B cell (primary cell): ENCODE results near the gene SMAD9. TPM values are rescaled to one million over a fixed set of nuclear protein-coding genes. Genes with fewer than 3 reads are reported as not detected.

ENCODE experiments used
- ATAC-seq: fragments of 200-7000 bp; cut with Tn5 transposase; one replicate; pipeline ENCODE4 v1.10.0; 2021; ENCODE audit warnings: low read depth, mild to moderate bottlenecking, moderate number of reproducible peaks, moderate library complexity
- CTCF ChIA-PET: fragments of 350-600 bp; sonication (Branson Sonifier 250); formaldehyde crosslinking; loops from one replicate; lab custom pipeline; 2021; ENCODE audit warnings: antibody characterized with exemption, inconsistent platforms; lab: Charles Lee
- POLR2A ChIA-PET: fragments of 350-600 bp; sonication (Branson Sonifier 250); formaldehyde crosslinking; loops from one replicate; lab custom pipeline; 2021; ENCODE audit warnings: antibody characterized with exemption; lab: Charles Lee
- DNase-seq: peaks from one replicate; pipeline ENCODE4 v3.0.0; 2013
- H2AFZ ChIP-seq: 2 replicates; pipeline ENCODE4 v1.6.1; 2012; ENCODE audit warnings: mild to moderate bottlenecking, low read depth, low read length; ENCODE audit not compliant: insufficient read depth, poor library complexity, severe bottlenecking
- H3K27ac ChIP-seq, 2 donors: 1 replicate in 1 of 2; 2 replicates in 1 of 2; pipeline ENCODE4 v1.5.1; 2012 to 2013; ENCODE audit warnings: low read length in 2 of 2, mild to moderate bottlenecking in 2 of 2, moderate library complexity in 1 of 2
- H3K27me3 ChIP-seq, 4 experiments: fragments of 200-600 bp in 1 of 4; sonication (generic) in 1 of 4; replicated peaks in 1 of 4; 1 replicate in 2 of 4; 2 replicates in 2 of 4; pipeline versions ENCODE4 v1.6.1 to v1.7.0; 2013 to 2016; ENCODE audit warnings: low read length in 3 of 4, mild to moderate bottlenecking in 2 of 4, mixed read lengths in 1 of 4, moderate library complexity in 1 of 4; ENCODE audit not compliant: insufficient read depth in 4 of 4, control insufficient read depth in 3 of 4; ENCODE audit errors: control extremely low read depth in 1 of 4
- H3K36me3 ChIP-seq, 2 experiments: replicated peaks in 1 of 2; 1 replicate in 1 of 2; 2 replicates in 1 of 2; pipeline versions ENCODE4 v1.6.1 to v1.7.1; 2013; ENCODE audit warnings: low read length in 1 of 2; ENCODE audit not compliant: insufficient read depth in 2 of 2, control insufficient read depth in 1 of 2; ENCODE audit errors: control extremely low read depth in 1 of 2, extremely low read depth in 1 of 2
- H3K4me1 ChIP-seq, 2 donors: fragments of 200-600 bp in 1 of 2; sonication (generic) in 1 of 2; 1 replicate in 1 of 2; 2 replicates in 1 of 2; pipeline versions ENCODE4 v1.5.1 to v1.6.1; 2013 to 2017; ENCODE audit warnings: low read length in 2 of 2; ENCODE audit not compliant: control insufficient read depth in 2 of 2, insufficient read depth in 2 of 2
- H3K4me2 ChIP-seq: replicated peaks from 2 replicates; pipeline ENCODE3; 2012; ENCODE audit warnings: mild to moderate bottlenecking, low read depth, low read length; ENCODE audit not compliant: poor library complexity, severe bottlenecking
- H3K4me3 ChIP-seq, 5 experiments: fragments of 200-600 bp in 1 of 5; sonication (generic) in 1 of 5; 1 replicate in 3 of 5; 2 replicates in 2 of 5; pipeline versions ENCODE4 v1.5.1 to v1.7.0; 2011 to 2016; ENCODE audit warnings: low read length in 4 of 5, mild to moderate bottlenecking in 4 of 5, low read depth in 2 of 5, control low read depth in 1 of 5, moderate library complexity in 1 of 5; ENCODE audit not compliant: insufficient read depth in 1 of 5; ENCODE audit errors: control extremely low read depth in 1 of 5, extremely low read depth in 1 of 5
- H3K79me2 ChIP-seq: fragments of 200-600 bp; sonication (generic); one replicate; pipeline ENCODE4 v1.6.0; 2016; ENCODE audit warnings: low read length; ENCODE audit not compliant: control insufficient read depth, insufficient read depth
- H3K9ac ChIP-seq: fragments of 200-600 bp; sonication (generic); 2 replicates; pipeline ENCODE4 v1.6.1; 2017; ENCODE audit warnings: mild to moderate bottlenecking, low read length, moderate library complexity
- H3K9me3 ChIP-seq, 3 donors: one replicate each; pipeline versions ENCODE4 v1.6.1 to v1.7.1; 2013; ENCODE audit warnings: low read length in 2 of 3; ENCODE audit not compliant: control insufficient read depth in 2 of 3, insufficient read depth in 1 of 3; ENCODE audit errors: control extremely low read depth in 1 of 3
- H4K20me1 ChIP-seq: 2 replicates; pipeline ENCODE4 v1.6.0; 2012; ENCODE audit warnings: mild to moderate bottlenecking, low read length; ENCODE audit not compliant: insufficient read depth, control insufficient read depth, poor library complexity, severe bottlenecking
- H3K27ac Mint-ChIP-seq: one replicate; pipeline ENCODE4 v1.8.0; 2021; ENCODE audit warnings: mixed read lengths
- H3K27me3 Mint-ChIP-seq: one replicate; pipeline ENCODE4 v1.8.0; 2021; ENCODE audit warnings: mixed read lengths
- H3K4me1 Mint-ChIP-seq: one replicate; pipeline ENCODE4 v1.8.0; 2021; ENCODE audit warnings: mixed read lengths
- H3K4me3 Mint-ChIP-seq: one replicate; pipeline ENCODE4 v1.8.0; 2021; ENCODE audit warnings: mixed read lengths
- H3K9me3 Mint-ChIP-seq: one replicate; pipeline ENCODE4 v1.8.0; 2022; ENCODE audit warnings: mixed read lengths; ENCODE audit not compliant: insufficient read depth
- CTCF ChIP-seq: fragments of 200-600 bp; IDR thresholded peaks from one replicate; pipeline ENCODE4 v1.8.0; 2022; ENCODE audit warnings: antibody characterized with exemption, mild to moderate bottlenecking
- EZH2 ChIP-seq: IDR thresholded peaks from 2 replicates; pipeline ENCODE4 v1.6.1; 2012; ENCODE audit warnings: borderline replicate concordance, low read depth, mild to moderate bottlenecking, moderate library complexity, low read length; ENCODE audit not compliant: insufficient read depth, poor library complexity, severe bottlenecking
- WGBS: methylation state at CpG from one replicate; pipeline ENCODE4 v1.1.5; 2013; ENCODE audit warnings: missing lambda C conversion rate; ENCODE audit not compliant: insufficient coverage; 5-methylcytosine and 5-hydroxymethylcytosine counted together
- intact Hi-C: fragments of 100-400 bp; cut with micrococcal nuclease; formaldehyde crosslinking; loops from one replicate; pipeline ENCODE4 v1.10.0; 2022
- polyA plus RNA-seq: library from polyadenylated mRNA; depleted of rRNA; stranded (reverse); fragments of >200 nt; gene quantifications from 2 replicates; pipeline ENCODE4 v1.2.3, GENCODE V29; 2012
- total RNA-seq, 2 donors: library from RNA; stranded (reverse); fragments of 120-200 nt in 1 of 2; gene quantifications; 1 replicate in 1 of 2; 2 replicates in 1 of 2; pipeline versions ENCODE4 v1.2.3 to v1.2.4, GENCODE V29; 2013 to 2022

SMAD9 gene
- total and polyA plus RNA-seq, 2 donors (not counting 1 experiment from before 2014, with no cell fraction given): not detected

- Histone ChIP-seq H3K4me1 (peaks cover 5 to 6% of the 10 kb centered on the region in 2 donors), H4K20me1 (no peaks in the 10 kb centered on the region), H3K9ac (no peak overlapping the region), H3K4me2 (peak overlapping the region; percentile 70), H3K79me2 (no peaks in the 10 kb centered on the region), H3K27me3 (peaks cover 0 to 36% (median 24%) of the 10 kb centered on the region in 4 experiments), H3K9me3 (no peaks in the 10 kb centered on the region), H2AFZ (no peak overlapping the region), H3K27ac (no peak overlapping the region), H3K36me3 (no peaks in the 10 kb centered on the region), H3K4me3 (peak overlapping the region in 2 of 5 experiments; percentile 14 to 28)
- H3K4me3 Mint-ChIP-seq: peak overlapping the region; percentile 46
- intact Hi-C loops: no loop called here
- no peak for TF ChIP-seq CTCF
- no peak for TF ChIP-seq EZH2
- no peaks in the 10 kb centered on the region for H3K9me3 Mint-ChIP-seq
- ChIA-PET CTCF (no interaction called here), POLR2A (no interaction called here)
- no peak overlapping the region for H3K27ac Mint-ChIP-seq
- peaks cover 13% of the 10 kb centered on the region for H3K4me1 Mint-ChIP-seq
- H3K27me3 Mint-ChIP-seq: peaks cover 70% of the 10 kb centered on the region
- peak; percentile 3 for DNase-seq
- ATAC-seq: no peak
- WGBS: 4% methylated on average over 43 of the region's 51 CpGs
Observed at GRCh38 chr13:36919171-36919832, 736 bp downstream of the SMAD9 start.

- TF ChIP-seq CTCF: no peak
- no peak for TF ChIP-seq EZH2
- ATAC-seq (no peak), DNase-seq (no peak)
- Histone ChIP-seq H3K9ac (no peak overlapping the region), H3K4me2 (no peak overlapping the region), H2AFZ (no peak overlapping the region), H3K9me3 (no peaks in the 10 kb centered on the region), H4K20me1 (no peaks in the 10 kb centered on the region), H3K4me3 (no peak overlapping the region), H3K79me2 (no peaks in the 10 kb centered on the region), H3K27me3 (peaks cover 0 to 36% (median 22%) of the 10 kb centered on the region in 4 experiments), H3K36me3 (no peaks in the 10 kb centered on the region), H3K4me1 (peaks cover 5 to 6% of the 10 kb centered on the region in 2 donors), H3K27ac (no peak overlapping the region)
- CTCF ChIA-PET: no interaction called here
- Mint-ChIP-seq H3K4me3 (peak overlapping the region; percentile 46), H3K27ac (no peak overlapping the region), H3K4me1 (peaks cover 13% of the 10 kb centered on the region), H3K9me3 (no peaks in the 10 kb centered on the region), H3K27me3 (peaks cover 68% of the 10 kb centered on the region)
- intact Hi-C loops: no loop called here
- POLR2A ChIA-PET: no interaction called here
- WGBS: 53% methylated on average over 3 of the region's 12 CpGs
Observed at GRCh38 chr13:36918246-36919131, 1.5 kb downstream of the SMAD9 start.
